GM19438 (cell line): Measurements from ENCODE around the gene SUGCT.

Experiments
- ATAC-seq: cut with Tn5 transposase; IDR thresholded peaks from one replicate; pipeline ENCODE4 v1.9.1; 2021; ENCODE audit warnings: low read depth; ENCODE audit not compliant: unreplicated experiment

The SUGCT gene

GRCh38 chr7:40881405-40881926 is 746.7 kb downstream of the SUGCT start:
- ATAC-seq, result no peak

- no peak for ATAC-seq
These were observed 747.4 kb downstream of the SUGCT start for GRCh38 chr7:40882071-40882658.

- ATAC-seq, result no peak
These were observed 749.0 kb downstream of the SUGCT start for GRCh38 chr7:40883826-40884225.

GRCh38 chr7:40884241-40884640 is 749.4 kb downstream of the SUGCT start:
- no peak for ATAC-seq

GRCh38 chr7:40885503-40885902 is 750.7 kb downstream of the SUGCT start:
- no peak for ATAC-seq

- no peak for ATAC-seq
These were observed 752.3 kb downstream of the SUGCT start for GRCh38 chr7:40887099-40887498.

- no peak for ATAC-seq
These were observed 753.7 kb downstream of the SUGCT start for GRCh38 chr7:40888499-40888898.

GRCh38 chr7:40889099-40889498 is 754.3 kb downstream of the SUGCT start:
- ATAC-seq, result no peak

- ATAC-seq, result no peak
These were observed 754.7 kb downstream of the SUGCT start for GRCh38 chr7:40889539-40889938.

- no peak for ATAC-seq
These were observed 755.4 kb downstream of the SUGCT start for GRCh38 chr7:40890088-40890692.

- ATAC-seq, result no peak
These were observed 756.4 kb downstream of the SUGCT start for GRCh38 chr7:40891232-40891631.

- no peak for ATAC-seq
These were observed 764.3 kb downstream of the SUGCT start for GRCh38 chr7:40899151-40899550.

GRCh38 chr7:40899636-40900507 is 765.1 kb downstream of the SUGCT start:
- ATAC-seq, result no peak

- no peak for ATAC-seq
These were observed 769.1 kb downstream of the SUGCT start for GRCh38 chr7:40903872-40904271.

- ATAC-seq, result no peak
These were observed 772.5 kb downstream of the SUGCT start for GRCh38 chr7:40907286-40907685.

- ATAC-seq, result no peak
These were observed 774.7 kb downstream of the SUGCT start for GRCh38 chr7:40909346-40909980.
